HG03108 (cell line): ENCODE measurements around the gene MALRD1.
"Not testable (repeated sequence)": the region's sequence is repeated elsewhere in the genome, so short reads cannot be mapped to it uniquely, and the experiment has no call there.

Source experiments
- ATAC-seq: cut with Tn5 transposase; IDR thresholded peaks from one replicate; pipeline ENCODE4 v1.9.1; 2021; ENCODE audit warnings: moderate library complexity; ENCODE audit not compliant: unreplicated experiment

Gene MALRD1

GRCh38 chr10:19479854-19480253 lies 431.3 kb downstream of the MALRD1 start:
- ATAC-seq, result no peak

- no peak for ATAC-seq
Observed at GRCh38 chr10:19480353-19480752, 431.8 kb downstream of the MALRD1 start.

GRCh38 chr10:19483421-19483820 lies 434.8 kb downstream of the MALRD1 start:
- no peak for ATAC-seq

- ATAC-seq, result no peak
Observed at GRCh38 chr10:19488592-19489280, 440.1 kb downstream of the MALRD1 start.

- no peak for ATAC-seq
Observed at GRCh38 chr10:19491166-19491565, 442.6 kb downstream of the MALRD1 start.

- ATAC-seq, result no peak
Observed at GRCh38 chr10:19493917-19494316, 445.3 kb downstream of the MALRD1 start.

GRCh38 chr10:19497026-19497425 lies 448.4 kb downstream of the MALRD1 start:
- ATAC-seq, result no peak

GRCh38 chr10:19498393-19499290 lies 450.0 kb downstream of the MALRD1 start:
- no peak for ATAC-seq

GRCh38 chr10:19499291-19499770 lies 450.7 kb downstream of the MALRD1 start:
- no peak for ATAC-seq

- ATAC-seq, result no peak
Observed at GRCh38 chr10:19500959-19501358, 452.4 kb downstream of the MALRD1 start.

- no peak for ATAC-seq
Observed at GRCh38 chr10:19505320-19506312, 457.0 kb downstream of the MALRD1 start.

- not testable (repeated sequence) for ATAC-seq
Observed at GRCh38 chr10:19510005-19510732, 461.6 kb downstream of the MALRD1 start.

- ATAC-seq, result no peak
Observed at GRCh38 chr10:19518109-19518508, 469.5 kb downstream of the MALRD1 start.

- ATAC-seq, result no peak
Observed at GRCh38 chr10:19518632-19519031, 470.0 kb downstream of the MALRD1 start.

- no peak for ATAC-seq
Observed at GRCh38 chr10:19531324-19531723, 482.7 kb downstream of the MALRD1 start.

GRCh38 chr10:19532411-19532810 lies 483.8 kb downstream of the MALRD1 start:
- no peak for ATAC-seq

- no peak for ATAC-seq
Observed at GRCh38 chr10:19541299-19541698, 492.7 kb downstream of the MALRD1 start.

- no peak for ATAC-seq
Observed at GRCh38 chr10:19546224-19546623, 497.6 kb downstream of the MALRD1 start.

GRCh38 chr10:19549503-19549902 lies 500.9 kb downstream of the MALRD1 start:
- no peak for ATAC-seq

GRCh38 chr10:19556666-19557065 lies 508.1 kb downstream of the MALRD1 start:
- ATAC-seq, result no peak
